HL-60 (cell line): ENCODE results near the gene CTNNBIP1.

Source experiments
- DNase-seq, 2 experiments: peaks; one replicate each; pipeline ENCODE4 v3.0.0-alpha.2; 2010 to 2020; ENCODE audit warnings: low read depth in 1 of 2, low spot score in 1 of 2
- H3K27ac ChIP-seq: fragments of 250-450 bp; sonication (Bioruptor Pico); replicated peaks from 2 replicates; pipeline ENCODE4 v1.5.1; 2020; ENCODE audit warnings: mild to moderate bottlenecking, moderate library complexity
- H3K27me3 ChIP-seq: fragments of 250-450 bp; sonication (Bioruptor Pico); 2 replicates; pipeline ENCODE4 v1.5.1; 2021; ENCODE audit warnings: mild to moderate bottlenecking, moderate library complexity; ENCODE audit not compliant: insufficient read depth, poor library complexity, severe bottlenecking
- H3K4me3 ChIP-seq: replicated peaks from 2 replicates; pipeline ENCODE4 v1.5.1; 2011; ENCODE audit warnings: mild to moderate bottlenecking, control low read depth, low read length; ENCODE audit not compliant: insufficient read depth
- GABPA ChIP-seq: IDR thresholded peaks from 2 replicates; pipeline ENCODE4 v1.6.1; 2012; ENCODE audit warnings: low read depth
- POLR2AphosphoS5 ChIP-seq: IDR thresholded peaks from 2 replicates; pipeline ENCODE4 v1.6.1; 2012; ENCODE audit warnings: low read depth
- SPI1 ChIP-seq: IDR thresholded peaks from 2 replicates; pipeline ENCODE4 v1.6.1; 2012; ENCODE audit warnings: low read depth, mild to moderate bottlenecking, borderline replicate concordance
- TF ChIP-seq, protein P1 (sequence below): IDR thresholded peaks from one replicate; pipeline ENCODE4 v1.5.1; 2011; ENCODE audit warnings: low read length, control low read depth, inconsistent platforms; ENCODE audit not compliant: insufficient read depth
- TF ChIP-seq, protein P2 (sequence below): IDR thresholded peaks from 2 replicates; pipeline ENCODE4 v1.6.1; 2012; ENCODE audit warnings: low read depth; ENCODE audit not compliant: insufficient replicate concordance

The CTNNBIP1 gene

DNA sequence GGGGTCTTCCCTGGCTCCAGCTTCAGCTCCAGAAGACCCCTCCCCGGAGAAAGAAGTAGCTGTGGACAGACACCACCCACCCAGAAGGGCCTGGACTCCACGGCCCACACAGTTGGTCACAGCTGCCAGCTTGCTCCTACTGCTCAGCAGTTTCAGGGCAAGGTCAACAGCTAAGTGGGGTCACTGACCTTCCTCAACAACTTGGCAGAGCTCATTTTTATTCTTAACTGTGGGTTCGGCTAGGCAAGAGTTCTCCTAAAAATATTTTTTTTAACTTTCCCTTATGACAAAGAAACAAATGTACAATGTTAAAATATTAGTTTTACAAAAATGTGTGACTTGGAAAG lies 41.9 kb downstream of the CTNNBIP1 start:
- no peak overlapping the region for H3K27ac ChIP-seq
- no peak for DNase-seq
- no peak overlapping the region for H3K4me3 ChIP-seq
- no peaks in the 10 kb centered on the region for H3K27me3 ChIP-seq
- TF ChIP-seq, protein P1, sequence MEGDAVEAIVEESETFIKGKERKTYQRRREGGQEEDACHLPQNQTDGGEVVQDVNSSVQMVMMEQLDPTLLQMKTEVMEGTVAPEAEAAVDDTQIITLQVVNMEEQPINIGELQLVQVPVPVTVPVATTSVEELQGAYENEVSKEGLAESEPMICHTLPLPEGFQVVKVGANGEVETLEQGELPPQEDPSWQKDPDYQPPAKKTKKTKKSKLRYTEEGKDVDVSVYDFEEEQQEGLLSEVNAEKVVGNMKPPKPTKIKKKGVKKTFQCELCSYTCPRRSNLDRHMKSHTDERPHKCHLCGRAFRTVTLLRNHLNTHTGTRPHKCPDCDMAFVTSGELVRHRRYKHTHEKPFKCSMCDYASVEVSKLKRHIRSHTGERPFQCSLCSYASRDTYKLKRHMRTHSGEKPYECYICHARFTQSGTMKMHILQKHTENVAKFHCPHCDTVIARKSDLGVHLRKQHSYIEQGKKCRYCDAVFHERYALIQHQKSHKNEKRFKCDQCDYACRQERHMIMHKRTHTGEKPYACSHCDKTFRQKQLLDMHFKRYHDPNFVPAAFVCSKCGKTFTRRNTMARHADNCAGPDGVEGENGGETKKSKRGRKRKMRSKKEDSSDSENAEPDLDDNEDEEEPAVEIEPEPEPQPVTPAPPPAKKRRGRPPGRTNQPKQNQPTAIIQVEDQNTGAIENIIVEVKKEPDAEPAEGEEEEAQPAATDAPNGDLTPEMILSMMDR, result no peak
- TF ChIP-seq GABPA (no peak), POLR2AphosphoS5 (no peak), SPI1 (no peak)
- TF ChIP-seq, protein P2, sequence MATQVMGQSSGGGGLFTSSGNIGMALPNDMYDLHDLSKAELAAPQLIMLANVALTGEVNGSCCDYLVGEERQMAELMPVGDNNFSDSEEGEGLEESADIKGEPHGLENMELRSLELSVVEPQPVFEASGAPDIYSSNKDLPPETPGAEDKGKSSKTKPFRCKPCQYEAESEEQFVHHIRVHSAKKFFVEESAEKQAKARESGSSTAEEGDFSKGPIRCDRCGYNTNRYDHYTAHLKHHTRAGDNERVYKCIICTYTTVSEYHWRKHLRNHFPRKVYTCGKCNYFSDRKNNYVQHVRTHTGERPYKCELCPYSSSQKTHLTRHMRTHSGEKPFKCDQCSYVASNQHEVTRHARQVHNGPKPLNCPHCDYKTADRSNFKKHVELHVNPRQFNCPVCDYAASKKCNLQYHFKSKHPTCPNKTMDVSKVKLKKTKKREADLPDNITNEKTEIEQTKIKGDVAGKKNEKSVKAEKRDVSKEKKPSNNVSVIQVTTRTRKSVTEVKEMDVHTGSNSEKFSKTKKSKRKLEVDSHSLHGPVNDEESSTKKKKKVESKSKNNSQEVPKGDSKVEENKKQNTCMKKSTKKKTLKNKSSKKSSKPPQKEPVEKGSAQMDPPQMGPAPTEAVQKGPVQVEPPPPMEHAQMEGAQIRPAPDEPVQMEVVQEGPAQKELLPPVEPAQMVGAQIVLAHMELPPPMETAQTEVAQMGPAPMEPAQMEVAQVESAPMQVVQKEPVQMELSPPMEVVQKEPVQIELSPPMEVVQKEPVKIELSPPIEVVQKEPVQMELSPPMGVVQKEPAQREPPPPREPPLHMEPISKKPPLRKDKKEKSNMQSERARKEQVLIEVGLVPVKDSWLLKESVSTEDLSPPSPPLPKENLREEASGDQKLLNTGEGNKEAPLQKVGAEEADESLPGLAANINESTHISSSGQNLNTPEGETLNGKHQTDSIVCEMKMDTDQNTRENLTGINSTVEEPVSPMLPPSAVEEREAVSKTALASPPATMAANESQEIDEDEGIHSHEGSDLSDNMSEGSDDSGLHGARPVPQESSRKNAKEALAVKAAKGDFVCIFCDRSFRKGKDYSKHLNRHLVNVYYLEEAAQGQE, result no peak

DNA sequence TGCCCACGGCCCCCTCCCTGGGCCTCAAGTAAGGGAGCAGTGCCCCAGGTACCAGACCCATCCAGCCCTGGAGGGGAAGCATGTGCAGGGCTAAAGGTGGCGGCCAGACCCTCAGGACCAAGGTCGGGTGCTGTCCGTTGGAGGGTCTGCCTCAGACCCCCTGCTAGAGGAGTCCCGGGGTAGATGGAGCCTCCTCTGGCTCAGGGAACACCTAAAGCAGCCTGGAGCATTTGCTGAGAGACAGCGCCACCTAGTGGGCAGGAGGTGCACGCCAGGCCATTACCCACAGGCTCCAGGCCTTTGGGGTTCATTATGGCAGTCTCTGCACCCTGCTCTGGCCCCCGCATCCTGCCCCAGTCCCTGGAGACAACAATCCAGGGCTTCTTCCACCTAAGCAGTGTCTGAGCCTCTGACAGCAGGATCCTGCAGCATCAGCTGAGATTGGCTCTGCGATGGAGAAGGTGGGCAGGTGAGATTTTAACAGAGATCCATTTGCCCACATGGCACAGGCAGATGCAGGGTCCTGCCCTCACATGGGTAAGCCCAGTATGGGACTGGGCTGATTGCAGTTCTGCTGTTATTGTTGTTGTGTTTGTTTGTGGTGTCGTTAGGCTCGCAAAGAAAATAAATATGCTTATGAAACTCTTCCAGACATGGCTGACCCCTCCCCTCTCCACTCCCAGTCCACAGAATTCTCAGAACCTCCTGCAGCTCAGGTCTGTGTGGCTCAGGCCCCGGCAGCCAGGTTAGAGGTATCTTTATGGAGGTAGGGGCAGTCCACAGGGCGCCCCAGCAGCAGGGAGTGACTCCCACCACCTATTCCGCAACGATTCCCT lies 42.4 kb downstream of the CTNNBIP1 start:
- no peaks in the 10 kb centered on the region for H3K27me3 ChIP-seq
- no peak overlapping the region for H3K27ac ChIP-seq
- TF ChIP-seq GABPA, result no peak
- TF ChIP-seq, protein P1, result peak; percentile 97
- no peak for TF ChIP-seq SPI1
- peak in 1 of 2 experiments; percentile 78 for DNase-seq
- H3K4me3 ChIP-seq, result no peak overlapping the region

DNA sequence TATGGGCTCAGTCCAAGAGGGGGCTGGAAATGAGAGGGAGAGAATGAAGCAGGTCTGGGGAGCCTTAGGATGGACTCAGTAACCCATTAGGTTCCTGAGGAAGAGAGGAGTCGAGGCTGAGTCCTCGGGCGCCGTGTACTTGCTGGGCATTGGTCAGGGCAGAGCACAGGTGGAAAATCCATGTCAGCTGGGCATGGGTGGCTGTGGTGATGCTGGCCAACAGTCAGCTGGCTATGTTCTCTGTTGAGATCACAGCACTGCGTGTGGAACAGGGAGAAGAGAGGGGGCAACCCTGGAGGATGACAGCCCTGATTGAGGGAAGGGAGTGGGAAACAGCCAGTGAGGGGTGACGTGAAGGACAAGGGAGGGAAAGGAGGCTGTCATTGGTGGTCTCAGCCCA lies 43.2 kb downstream of the CTNNBIP1 start:
- Histone ChIP-seq H3K27me3 (no peaks in the 10 kb centered on the region), H3K27ac (no peak overlapping the region), H3K4me3 (no peak overlapping the region)
- TF ChIP-seq SPI1, result no peak
- TF ChIP-seq, protein P2, result no peak
- no peak for TF ChIP-seq POLR2AphosphoS5
- TF ChIP-seq, protein P1, result no peak
- TF ChIP-seq GABPA, result no peak
- DNase-seq, result no peak

DNA sequence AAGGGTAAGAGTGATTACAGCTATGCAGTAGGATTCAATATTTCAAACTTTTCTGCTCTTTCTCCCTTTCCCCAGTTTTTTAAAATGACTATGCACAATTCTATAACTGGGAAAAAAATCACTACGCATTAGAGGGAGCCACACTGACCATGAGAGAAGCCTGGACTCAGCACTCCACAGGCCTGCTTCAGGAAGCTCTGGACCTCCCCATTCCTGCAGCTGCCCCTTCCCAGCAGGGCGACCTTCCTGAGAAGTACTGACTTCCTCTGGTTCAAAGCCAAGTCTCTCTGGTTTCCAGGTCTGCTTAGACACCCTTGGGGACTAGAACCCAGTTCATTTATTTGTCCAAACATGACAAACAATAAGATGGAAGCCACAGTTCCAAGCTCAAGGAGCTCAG lies 44.3 kb downstream of the CTNNBIP1 start:
- TF ChIP-seq, protein P1, result no peak
- no peak for TF ChIP-seq SPI1
- TF ChIP-seq POLR2AphosphoS5, result no peak
- Histone ChIP-seq H3K27ac (no peak overlapping the region), H3K27me3 (no peaks in the 10 kb centered on the region), H3K4me3 (no peak overlapping the region)
- no peak for DNase-seq
